Tibial nerve (tissue), 3 donors: ENCODE measurements around the gene PRRX1.

Experiments
- POLR2A ChIP-seq, 2 donors: fragments of 450-650 bp; IDR thresholded peaks; one replicate each; pipeline ENCODE4 v1.6.1; 2017; ENCODE audit warnings: antibody characterized with exemption in 2 of 2, mild to moderate bottlenecking in 2 of 2, moderate library complexity in 2 of 2
- TF ChIP-seq, protein P1 (sequence below), 5 experiments: fragments of 200-600 bp in 3 of 5; fragments of 450-650 bp in 2 of 5; sonication (generic) in 3 of 5; IDR thresholded peaks; one replicate each; pipeline ENCODE4 v1.5.1; 2016 to 2019; ENCODE audit warnings: antibody characterized with exemption in 5 of 5, mild to moderate bottlenecking in 3 of 5, moderate library complexity in 2 of 5

DNA sequence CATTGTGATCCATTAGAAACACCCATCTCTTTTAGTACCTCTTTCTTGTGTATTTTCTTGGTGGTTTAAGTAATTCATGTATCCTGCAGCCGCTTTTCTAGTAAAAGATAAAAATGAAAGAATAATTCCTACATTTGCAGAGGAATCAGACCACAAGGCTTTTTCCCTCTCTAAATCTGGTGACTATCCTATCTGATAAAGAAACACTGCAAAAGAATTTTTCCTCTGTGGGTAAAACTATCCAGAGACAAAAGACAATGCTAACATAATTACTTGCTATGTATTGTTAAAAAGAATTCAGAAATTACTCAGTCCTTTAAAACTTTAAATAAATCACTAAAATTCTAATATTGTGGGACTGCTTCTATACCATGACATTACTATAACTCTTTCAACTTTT, 51.0 kb downstream of the PRRX1 start:
- TF ChIP-seq, protein P1, sequence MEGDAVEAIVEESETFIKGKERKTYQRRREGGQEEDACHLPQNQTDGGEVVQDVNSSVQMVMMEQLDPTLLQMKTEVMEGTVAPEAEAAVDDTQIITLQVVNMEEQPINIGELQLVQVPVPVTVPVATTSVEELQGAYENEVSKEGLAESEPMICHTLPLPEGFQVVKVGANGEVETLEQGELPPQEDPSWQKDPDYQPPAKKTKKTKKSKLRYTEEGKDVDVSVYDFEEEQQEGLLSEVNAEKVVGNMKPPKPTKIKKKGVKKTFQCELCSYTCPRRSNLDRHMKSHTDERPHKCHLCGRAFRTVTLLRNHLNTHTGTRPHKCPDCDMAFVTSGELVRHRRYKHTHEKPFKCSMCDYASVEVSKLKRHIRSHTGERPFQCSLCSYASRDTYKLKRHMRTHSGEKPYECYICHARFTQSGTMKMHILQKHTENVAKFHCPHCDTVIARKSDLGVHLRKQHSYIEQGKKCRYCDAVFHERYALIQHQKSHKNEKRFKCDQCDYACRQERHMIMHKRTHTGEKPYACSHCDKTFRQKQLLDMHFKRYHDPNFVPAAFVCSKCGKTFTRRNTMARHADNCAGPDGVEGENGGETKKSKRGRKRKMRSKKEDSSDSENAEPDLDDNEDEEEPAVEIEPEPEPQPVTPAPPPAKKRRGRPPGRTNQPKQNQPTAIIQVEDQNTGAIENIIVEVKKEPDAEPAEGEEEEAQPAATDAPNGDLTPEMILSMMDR (IDR thresholded peaks at IDR 0.05), result no peak
- no peak for TF ChIP-seq POLR2A (IDR thresholded peaks at IDR 0.05)
